Measurements from ENCODE around the gene C1orf210.

- TF ChIP-seq CTCF (IDR thresholded peaks at IDR 0.05): no peak
- TF ChIP-seq POLR2AphosphoS5 (IDR thresholded peaks at IDR 0.05): no peak
- TF ChIP-seq POLR2A (IDR thresholded peaks at IDR 0.05): no peak
- no peak for TF ChIP-seq EP300 (IDR thresholded peaks at IDR 0.05)
These were observed 15.6 kb downstream of the C1orf210 start, which contains the start of gene TMEM125 for GRCh38 chr1:43269627-43270375.

Data from stomach (tissue), 4 donors.